ENCODE results near the gene ATP13A4.

ATP13A4 gene

DNA sequence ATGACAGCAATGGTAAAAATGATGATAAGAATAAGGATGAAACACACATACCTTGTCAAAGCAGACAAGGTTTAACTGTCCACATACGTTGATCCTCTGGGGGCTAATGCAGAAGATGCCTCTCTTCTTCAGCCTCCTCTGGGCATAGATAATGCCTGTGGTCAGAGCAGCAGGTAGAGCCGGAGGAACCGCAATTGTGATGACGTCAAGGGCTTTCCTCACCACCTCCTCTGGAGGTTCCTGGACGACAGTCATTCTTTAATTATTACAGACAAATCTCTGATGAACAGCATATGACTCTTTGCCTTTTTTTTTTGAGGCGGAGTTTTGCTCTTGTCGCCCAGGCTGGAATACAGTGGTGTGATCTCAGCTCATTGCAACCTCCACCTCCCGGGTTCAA, 89.8 kb downstream of the ATP13A4 start:
- no CpG with 5 or more reads among the region's 8 CpGs for WGBS (ENCODE audit: insufficient coverage, insufficient read length)
- H3K4me1 ChIP-seq (ENCODE audit: control insufficient read depth, insufficient read depth, low read length): no peaks in the 10 kb centered on the region
- H3K36me3 ChIP-seq (ENCODE audit: control insufficient read depth, insufficient read depth, low read length): no peaks in the 10 kb centered on the region
- no peak overlapping the region for H3K27ac ChIP-seq (ENCODE audit: low read length)
- H3K9me3 ChIP-seq (ENCODE audit: control insufficient read depth, insufficient read depth, low read length): no peaks in the 10 kb centered on the region
- no peak for DNase-seq (ENCODE audit: low read depth, low spot score)
- H3K4me3 ChIP-seq (ENCODE audit: low read length): no peak overlapping the region
- H3K27me3 ChIP-seq (ENCODE audit: control insufficient read depth, insufficient read depth, low read length): no peaks in the 10 kb centered on the region

DNA sequence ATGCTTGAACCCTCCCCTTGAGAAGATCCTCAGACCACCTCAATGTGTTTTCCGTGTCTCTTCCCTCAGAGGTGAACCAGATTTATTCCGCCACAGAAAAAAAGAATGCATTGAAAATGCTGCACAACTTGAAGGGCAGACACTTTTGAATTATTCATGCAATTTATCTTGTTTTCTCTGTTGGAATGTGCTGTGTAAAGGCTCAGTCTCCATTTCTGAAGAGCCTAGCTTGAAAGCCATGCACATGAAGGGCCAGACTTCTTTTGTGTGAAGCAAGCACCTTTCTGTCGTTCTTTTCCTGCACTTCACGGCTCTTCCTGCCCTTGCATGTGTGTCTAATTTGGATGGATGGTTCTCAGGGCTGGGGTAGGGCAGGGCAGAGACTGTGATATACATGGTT, 97.2 kb downstream of the ATP13A4 start:
- no peak for DNase-seq (ENCODE audit: low read depth, low spot score)
- no CpG with 5 or more reads among the region's 4 CpGs for WGBS (ENCODE audit: insufficient coverage, insufficient read length)
- no peak overlapping the region for H3K4me3 ChIP-seq (ENCODE audit: low read length)
- no peaks in the 10 kb centered on the region for H3K36me3 ChIP-seq (ENCODE audit: control insufficient read depth, insufficient read depth, low read length)
- no peaks in the 10 kb centered on the region for H3K4me1 ChIP-seq (ENCODE audit: control insufficient read depth, insufficient read depth, low read length)
- no peak overlapping the region for H3K27ac ChIP-seq (ENCODE audit: low read length)
- H3K27me3 ChIP-seq (ENCODE audit: control insufficient read depth, insufficient read depth, low read length): no peaks in the 10 kb centered on the region
- no peaks in the 10 kb centered on the region for H3K9me3 ChIP-seq (ENCODE audit: control insufficient read depth, insufficient read depth, low read length)

DNA sequence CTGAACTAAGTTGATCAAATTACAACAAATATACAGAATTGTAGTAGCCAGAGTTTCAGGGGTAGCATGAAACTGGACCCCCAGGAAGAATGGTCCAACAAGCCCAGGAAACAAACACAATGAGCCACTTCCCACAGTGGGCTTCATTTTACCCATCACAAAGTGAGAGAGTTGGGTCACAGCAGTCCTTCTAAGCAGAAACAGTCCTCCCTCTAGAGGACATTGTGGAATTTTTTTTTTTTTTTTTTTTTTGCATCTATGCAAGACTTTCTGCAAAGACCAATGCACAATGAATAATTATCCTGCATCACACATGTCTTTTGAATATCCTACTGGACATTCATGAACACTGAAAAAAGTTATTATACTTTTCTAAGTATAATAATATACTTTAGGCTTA, 102.4 kb downstream of the ATP13A4 start:
- H3K27ac ChIP-seq (ENCODE audit: low read length): no peak overlapping the region
- no peaks in the 10 kb centered on the region for H3K9me3 ChIP-seq (ENCODE audit: control insufficient read depth, insufficient read depth, low read length)
- no peaks in the 10 kb centered on the region; the same call in 1 of the 2 replicates for H3K4me1 ChIP-seq (ENCODE audit: control insufficient read depth, insufficient read depth, low read length)
- DNase-seq (ENCODE audit: low read depth, low spot score): peak; percentile 1
- no peaks in the 10 kb centered on the region for H3K36me3 ChIP-seq (ENCODE audit: control insufficient read depth, insufficient read depth, low read length)
- H3K27me3 ChIP-seq (ENCODE audit: control insufficient read depth, insufficient read depth, low read length): no peaks in the 10 kb centered on the region
- H3K4me3 ChIP-seq (ENCODE audit: low read length): no peak overlapping the region

DNA sequence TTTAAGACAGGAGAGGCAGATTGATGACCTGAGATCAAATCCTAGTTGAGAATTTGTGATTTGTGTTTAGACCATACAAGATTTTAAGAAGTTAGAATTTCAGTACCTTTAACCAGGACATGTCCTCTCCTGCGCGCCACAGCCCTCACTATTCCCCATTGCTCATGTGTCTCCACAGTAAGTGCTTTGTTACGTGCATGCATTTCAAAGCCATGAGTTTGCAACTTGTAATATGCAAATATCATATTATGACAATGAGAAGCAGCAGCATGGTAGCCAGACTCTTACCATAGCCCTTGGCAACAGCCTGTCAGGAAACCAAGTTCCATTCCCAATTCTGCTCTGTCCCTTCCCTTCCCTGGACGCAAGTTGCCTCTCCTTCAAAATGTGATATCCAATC, 102.8 kb downstream of the ATP13A4 start:
- no CpG with 5 or more reads among the region's 4 CpGs for WGBS (ENCODE audit: insufficient coverage, insufficient read length)
- DNase-seq (ENCODE audit: low read depth, low spot score): no peak
- no peak overlapping the region for H3K4me3 ChIP-seq (ENCODE audit: low read length)
- no peak overlapping the region for H3K27ac ChIP-seq (ENCODE audit: low read length)
- H3K27me3 ChIP-seq (ENCODE audit: control insufficient read depth, insufficient read depth, low read length): no peaks in the 10 kb centered on the region
- H3K4me1 ChIP-seq (ENCODE audit: control insufficient read depth, insufficient read depth, low read length): no peaks in the 10 kb centered on the region; the same call in 1 of the 2 replicates
- H3K36me3 ChIP-seq (ENCODE audit: control insufficient read depth, insufficient read depth, low read length): no peaks in the 10 kb centered on the region
- H3K9me3 ChIP-seq (ENCODE audit: control insufficient read depth, insufficient read depth, low read length): no peaks in the 10 kb centered on the region

DNA sequence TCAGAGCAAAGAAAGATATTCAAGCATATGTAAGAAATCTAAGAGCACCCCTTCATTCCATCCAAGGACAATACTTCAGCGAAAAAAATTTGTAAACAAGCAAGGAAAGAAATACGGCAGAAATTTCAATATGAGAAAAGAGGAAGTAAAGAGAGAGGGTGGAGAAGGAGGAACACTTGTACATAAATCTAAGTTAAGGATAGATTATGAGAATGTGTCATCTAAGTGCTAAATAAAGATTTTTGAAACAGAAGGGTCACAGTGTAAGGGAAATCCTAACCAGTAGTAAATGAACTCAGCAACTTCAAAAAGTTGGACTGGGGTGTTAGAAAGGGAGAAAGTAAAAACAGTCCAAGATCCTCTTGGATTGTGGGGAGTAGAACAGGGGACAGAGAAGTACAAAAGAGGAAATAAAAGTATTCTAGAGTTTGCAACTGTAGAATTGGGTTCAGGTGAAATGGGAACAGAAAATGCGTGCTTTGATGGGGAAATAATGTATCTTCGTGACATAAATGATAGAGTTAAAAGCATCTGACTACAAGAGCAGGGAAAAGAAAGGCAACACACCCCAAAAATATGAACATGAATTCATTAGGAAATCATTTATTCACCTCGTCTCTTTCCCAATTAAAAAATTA, 107.6 kb downstream of the ATP13A4 start:
- no peak overlapping the region for H3K27ac ChIP-seq (ENCODE audit: low read length)
- H3K4me1 ChIP-seq (ENCODE audit: control insufficient read depth, insufficient read depth, low read length): no peaks in the 10 kb centered on the region; the same call in 1 of the 2 replicates
- H3K27me3 ChIP-seq (ENCODE audit: control insufficient read depth, insufficient read depth, low read length): no peaks in the 10 kb centered on the region
- H3K4me3 ChIP-seq (ENCODE audit: low read length): no peak overlapping the region
- DNase-seq (ENCODE audit: low read depth, low spot score): no peak
- H3K36me3 ChIP-seq (ENCODE audit: control insufficient read depth, insufficient read depth, low read length): no peaks in the 10 kb centered on the region
- WGBS (ENCODE audit: insufficient coverage, insufficient read length): 100% methylated on average over 1 of the region's 5 CpGs
- no peaks in the 10 kb centered on the region for H3K9me3 ChIP-seq (ENCODE audit: control insufficient read depth, insufficient read depth, low read length)

DNA sequence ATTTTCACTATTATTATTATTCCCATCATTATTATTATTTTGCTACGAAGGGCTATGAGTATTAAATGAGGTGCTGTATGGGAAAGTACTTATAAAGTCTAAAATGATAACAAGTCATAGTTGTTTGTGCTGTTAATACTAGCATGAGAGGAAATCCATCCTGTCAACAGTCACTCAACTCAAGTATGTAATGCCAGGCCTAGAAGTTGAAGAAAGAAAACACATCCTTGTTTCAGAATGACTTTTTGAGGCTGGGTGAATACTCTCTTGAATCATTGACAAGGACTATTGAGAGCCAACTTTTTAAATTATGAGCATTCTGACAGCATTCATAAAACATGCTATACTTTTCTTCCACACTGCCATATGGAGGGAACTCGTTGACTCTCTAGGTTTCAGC, 115.3 kb downstream of the ATP13A4 start:
- WGBS (ENCODE audit: insufficient coverage, insufficient read length): no CpG with 5 or more reads among the region's 2 CpGs
- Histone ChIP-seq H3K27ac (ENCODE audit: low read length) (no peak overlapping the region), H3K27me3 (ENCODE audit: control insufficient read depth, insufficient read depth, low read length) (no peaks in the 10 kb centered on the region), H3K4me3 (ENCODE audit: low read length) (no peak overlapping the region), H3K9me3 (ENCODE audit: control insufficient read depth, insufficient read depth, low read length) (no peaks in the 10 kb centered on the region), H3K36me3 (ENCODE audit: control insufficient read depth, insufficient read depth, low read length) (no peaks in the 10 kb centered on the region), H3K4me1 (ENCODE audit: control insufficient read depth, insufficient read depth, low read length) (no peaks in the 10 kb centered on the region)
- DNase-seq (ENCODE audit: low read depth, low spot score): no peak

DNA sequence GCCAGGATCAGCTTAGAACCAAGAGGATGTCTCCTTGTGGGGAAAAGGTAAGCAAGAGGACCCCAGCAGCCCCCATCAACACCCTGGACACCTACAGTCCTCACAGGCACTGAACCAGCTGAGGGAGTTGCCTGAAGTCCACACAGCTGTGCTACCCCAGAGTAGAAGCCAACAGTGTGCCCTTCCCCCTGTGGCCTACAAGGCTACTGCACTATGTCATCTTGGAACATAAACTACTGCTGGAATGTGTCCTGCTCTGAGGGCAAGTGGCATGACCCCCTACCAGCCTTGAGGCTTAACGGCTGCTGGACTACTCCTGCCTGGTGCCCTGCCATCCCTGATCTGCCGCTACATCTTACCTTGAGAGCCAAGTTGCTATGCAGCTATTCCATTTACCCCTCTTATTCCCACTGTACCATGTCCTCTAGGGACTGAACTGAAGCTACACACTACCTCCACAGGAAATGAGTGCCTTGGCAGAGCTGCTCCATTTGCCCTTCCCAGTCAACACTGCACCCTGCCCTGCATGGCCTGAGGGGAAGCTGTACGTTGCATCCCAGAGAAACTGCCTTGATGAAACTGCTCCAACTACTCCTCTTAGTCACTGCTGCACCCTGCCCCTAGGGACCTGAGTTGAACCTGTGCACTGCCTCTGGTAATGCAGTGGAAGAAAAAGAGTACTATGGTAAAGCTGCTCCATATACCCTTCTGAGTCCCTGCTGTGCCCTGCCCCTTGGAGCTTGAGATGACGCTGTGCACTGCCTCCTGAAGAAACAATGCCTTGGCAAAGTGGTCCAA, 135.9 kb downstream of the ATP13A4 start:
- Histone ChIP-seq H3K9me3 (ENCODE audit: control insufficient read depth, insufficient read depth, low read length) (no peaks in the 10 kb centered on the region), H3K4me3 (ENCODE audit: low read length) (no peak overlapping the region), H3K27ac (ENCODE audit: low read length) (no peak overlapping the region), H3K27me3 (ENCODE audit: control insufficient read depth, insufficient read depth, low read length) (no peaks in the 10 kb centered on the region), H3K36me3 (ENCODE audit: control insufficient read depth, insufficient read depth, low read length) (no peaks in the 10 kb centered on the region), H3K4me1 (ENCODE audit: control insufficient read depth, insufficient read depth, low read length) (no peaks in the 10 kb centered on the region)
- DNase-seq (ENCODE audit: low read depth, low spot score): no peak
- no CpG with 5 or more reads among the region's 4 CpGs for WGBS (ENCODE audit: insufficient coverage, insufficient read length)

DNA sequence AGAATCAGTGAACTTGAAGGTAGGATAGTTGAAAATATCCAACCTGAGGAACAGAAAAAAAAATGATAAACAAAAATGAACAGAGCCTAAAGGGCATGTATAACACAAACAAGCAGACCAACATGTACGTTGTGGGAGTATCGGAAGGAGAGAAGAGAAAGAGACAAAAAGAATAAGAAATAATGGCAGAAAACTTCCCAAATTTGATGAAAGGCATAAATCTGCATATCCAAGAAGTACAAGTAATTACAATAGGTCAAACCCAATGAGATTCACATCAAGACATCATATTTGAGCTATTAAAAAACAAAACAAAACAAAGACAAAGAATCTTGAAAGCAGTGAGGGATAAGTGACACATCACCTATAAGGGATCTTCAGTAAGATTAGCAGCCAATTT, 138.1 kb downstream of the ATP13A4 start:
- no peaks in the 10 kb centered on the region for H3K27me3 ChIP-seq (ENCODE audit: control insufficient read depth, insufficient read depth, low read length)
- DNase-seq (ENCODE audit: low read depth, low spot score): no peak
- H3K4me3 ChIP-seq (ENCODE audit: low read length): no peak overlapping the region
- WGBS (ENCODE audit: insufficient coverage, insufficient read length): no CpG with 5 or more reads among the region's 2 CpGs
- H3K9me3 ChIP-seq (ENCODE audit: control insufficient read depth, insufficient read depth, low read length): no peaks in the 10 kb centered on the region
- no peaks in the 10 kb centered on the region for H3K4me1 ChIP-seq (ENCODE audit: control insufficient read depth, insufficient read depth, low read length)
- H3K27ac ChIP-seq (ENCODE audit: low read length): no peak overlapping the region
- H3K36me3 ChIP-seq (ENCODE audit: control insufficient read depth, insufficient read depth, low read length): no peaks in the 10 kb centered on the region

DNA sequence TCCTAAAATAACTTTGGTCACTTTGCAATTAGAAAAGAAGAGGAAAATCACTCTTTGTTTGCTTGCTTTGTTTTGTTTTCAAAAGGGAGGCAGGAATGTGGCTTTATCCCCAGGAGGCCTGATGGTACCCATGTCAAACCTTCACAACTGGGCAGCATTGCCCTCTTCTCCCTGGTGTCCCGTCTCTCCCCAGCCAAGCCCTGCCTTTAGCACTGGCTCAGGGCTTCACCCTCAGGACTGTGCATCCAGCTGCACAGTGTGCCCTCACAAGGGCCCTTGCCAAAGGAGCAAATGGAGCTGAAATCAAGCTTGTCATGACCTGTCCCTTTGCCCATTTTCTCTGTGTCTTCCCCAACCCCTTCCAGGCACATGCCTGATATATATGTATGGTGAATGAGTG, 147.0 kb downstream of the ATP13A4 start:
- no CpG with 5 or more reads among the region's 1 CpG for WGBS (ENCODE audit: insufficient coverage, insufficient read length)
- Histone ChIP-seq H3K9me3 (ENCODE audit: control insufficient read depth, insufficient read depth, low read length) (no peaks in the 10 kb centered on the region), H3K4me1 (ENCODE audit: control insufficient read depth, insufficient read depth, low read length) (peaks cover 5% of the 10 kb centered on the region; the same call in 1 of the 2 replicates), H3K27me3 (ENCODE audit: control insufficient read depth, insufficient read depth, low read length) (no peaks in the 10 kb centered on the region), H3K4me3 (ENCODE audit: low read length) (no peak overlapping the region), H3K36me3 (ENCODE audit: control insufficient read depth, insufficient read depth, low read length) (no peaks in the 10 kb centered on the region), H3K27ac (ENCODE audit: low read length) (no peak overlapping the region)
- DNase-seq (ENCODE audit: low read depth, low spot score): no peak

DNA sequence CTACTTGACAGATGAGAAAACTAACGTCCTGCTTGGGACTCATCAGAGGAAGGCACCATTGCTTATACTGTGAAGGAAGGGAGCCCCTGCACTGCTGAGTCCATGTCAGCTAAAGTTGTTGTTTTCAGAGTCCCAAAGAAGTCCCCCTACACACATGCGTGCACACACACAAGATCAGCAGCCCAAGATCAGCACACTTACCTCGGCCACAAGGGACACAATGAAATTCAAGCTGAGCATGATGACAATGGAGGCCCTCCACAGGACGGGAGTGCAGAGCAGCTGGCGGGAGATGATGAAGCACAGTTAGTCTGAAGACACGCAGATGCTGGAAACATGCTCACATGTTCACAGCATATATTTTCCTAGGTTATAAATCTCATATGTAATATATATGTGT, 147.6 kb downstream of the ATP13A4 start:
- no CpG with 5 or more reads among the region's 6 CpGs for WGBS (ENCODE audit: insufficient coverage, insufficient read length)
- H3K4me3 ChIP-seq (ENCODE audit: low read length): no peak overlapping the region
- DNase-seq (ENCODE audit: low read depth, low spot score): no peak
- peaks cover 5% of the 10 kb centered on the region; the same call in 1 of the 2 replicates for H3K4me1 ChIP-seq (ENCODE audit: control insufficient read depth, insufficient read depth, low read length)
- no peak overlapping the region for H3K27ac ChIP-seq (ENCODE audit: low read length)
- no peaks in the 10 kb centered on the region for H3K36me3 ChIP-seq (ENCODE audit: control insufficient read depth, insufficient read depth, low read length)
- H3K9me3 ChIP-seq (ENCODE audit: control insufficient read depth, insufficient read depth, low read length): no peaks in the 10 kb centered on the region
- H3K27me3 ChIP-seq (ENCODE audit: control insufficient read depth, insufficient read depth, low read length): no peaks in the 10 kb centered on the region

DNA sequence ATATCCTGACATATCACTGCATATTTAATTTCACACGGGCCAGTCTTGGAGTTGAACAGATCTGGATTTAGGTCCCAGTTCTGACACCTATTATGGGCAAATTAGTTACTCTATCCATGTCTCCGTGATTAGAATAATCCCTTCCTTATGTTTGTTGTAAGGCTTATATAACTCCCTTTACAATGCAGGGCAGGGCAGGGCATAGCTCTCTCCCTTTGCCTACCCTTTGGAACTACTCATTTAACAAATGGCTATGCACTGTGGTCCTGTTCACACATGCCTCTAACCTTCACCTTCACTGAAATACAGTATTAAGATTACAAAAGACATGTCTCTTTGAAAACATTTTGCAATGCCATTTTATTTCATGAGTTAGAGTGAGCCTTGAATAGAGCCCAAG, 151.4 kb downstream of the ATP13A4 start:
- no peaks in the 10 kb centered on the region for H3K9me3 ChIP-seq (ENCODE audit: control insufficient read depth, insufficient read depth, low read length)
- no peak overlapping the region for H3K4me3 ChIP-seq (ENCODE audit: low read length)
- WGBS (ENCODE audit: insufficient coverage, insufficient read length): no CpG with 5 or more reads among the region's 2 CpGs
- H3K27me3 ChIP-seq (ENCODE audit: control insufficient read depth, insufficient read depth, low read length): no peaks in the 10 kb centered on the region
- no peak overlapping the region for H3K27ac ChIP-seq (ENCODE audit: low read length)
- no peaks in the 10 kb centered on the region for H3K36me3 ChIP-seq (ENCODE audit: control insufficient read depth, insufficient read depth, low read length)
- no peak for DNase-seq (ENCODE audit: low read depth, low spot score)
- peaks cover 5% of the 10 kb centered on the region; the same call in 1 of the 2 replicates for H3K4me1 ChIP-seq (ENCODE audit: control insufficient read depth, insufficient read depth, low read length)
